ENCODE measurements around the gene PPOX.

- TF ChIP-seq, protein P1, sequence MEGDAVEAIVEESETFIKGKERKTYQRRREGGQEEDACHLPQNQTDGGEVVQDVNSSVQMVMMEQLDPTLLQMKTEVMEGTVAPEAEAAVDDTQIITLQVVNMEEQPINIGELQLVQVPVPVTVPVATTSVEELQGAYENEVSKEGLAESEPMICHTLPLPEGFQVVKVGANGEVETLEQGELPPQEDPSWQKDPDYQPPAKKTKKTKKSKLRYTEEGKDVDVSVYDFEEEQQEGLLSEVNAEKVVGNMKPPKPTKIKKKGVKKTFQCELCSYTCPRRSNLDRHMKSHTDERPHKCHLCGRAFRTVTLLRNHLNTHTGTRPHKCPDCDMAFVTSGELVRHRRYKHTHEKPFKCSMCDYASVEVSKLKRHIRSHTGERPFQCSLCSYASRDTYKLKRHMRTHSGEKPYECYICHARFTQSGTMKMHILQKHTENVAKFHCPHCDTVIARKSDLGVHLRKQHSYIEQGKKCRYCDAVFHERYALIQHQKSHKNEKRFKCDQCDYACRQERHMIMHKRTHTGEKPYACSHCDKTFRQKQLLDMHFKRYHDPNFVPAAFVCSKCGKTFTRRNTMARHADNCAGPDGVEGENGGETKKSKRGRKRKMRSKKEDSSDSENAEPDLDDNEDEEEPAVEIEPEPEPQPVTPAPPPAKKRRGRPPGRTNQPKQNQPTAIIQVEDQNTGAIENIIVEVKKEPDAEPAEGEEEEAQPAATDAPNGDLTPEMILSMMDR (IDR thresholded peaks at IDR 0.05): no peak
- no peak for TF ChIP-seq POLR2AphosphoS5 (IDR thresholded peaks at IDR 0.05)
- TF ChIP-seq POLR2A (IDR thresholded peaks at IDR 0.05; ENCODE audit: low read depth): no peak
Measured at GRCh38 chr1:161214369-161214768, 48.1 kb downstream of the PPOX start.
